HepG2 (cell line): ENCODE data around the gene SLC1A4. TPM values are rescaled to one million over a fixed set of nuclear protein-coding genes. Genes with fewer than 3 reads are reported as not detected.

ENCODE experiments used
- DPF2 ChIP-seq: sonication (generic); formaldehyde crosslinking; IDR thresholded peaks from 2 replicates; pipeline ENCODE4 v1.4.0; 2020; ENCODE audit warnings: mild to moderate bottlenecking, low read depth, missing genetic modification reagents, borderline replicate concordance
- EP300 ChIP-seq, 3 experiments: sonication (generic) in 1 of 3; formaldehyde crosslinking in 1 of 3; IDR thresholded peaks; 2 replicates each; pipeline versions ENCODE4 v1.5.1 to v1.6.1; 2011 to 2020; ENCODE audit warnings: low read depth in 2 of 3, low read length in 2 of 3, borderline replicate concordance in 1 of 3, improper control_type of control experiment in 1 of 3, mild to moderate bottlenecking in 1 of 3, missing genetic modification reagents in 1 of 3, moderate library complexity in 1 of 3
- FOXA1 ChIP-seq, 2 experiments: fragments of 450-650 bp in 1 of 2; sonication (generic) in 1 of 2; formaldehyde crosslinking in 1 of 2; IDR thresholded peaks; 2 replicates each; pipeline versions ENCODE4 v1.4.0 to v1.6.1; 2016 to 2020; ENCODE audit warnings: missing genetic modification reagents in 1 of 2
- FOXA3 ChIP-seq: IDR thresholded peaks from 2 replicates; pipeline ENCODE4 v1.6.1; 2016; ENCODE audit warnings: missing genetic modification reagents, missing compliant biosample characterization
- HMG20A ChIP-seq: IDR thresholded peaks from 2 replicates; pipeline ENCODE4 v1.6.1; 2016; ENCODE audit warnings: borderline replicate concordance
- HNRNPL ChIP-seq: fragments of 200-400 bp; formaldehyde crosslinking; IDR thresholded peaks from 2 replicates; pipeline ENCODE4 v1.6.1; 2017; ENCODE audit warnings: mild to moderate bottlenecking, low read depth, low read length
- MAFK ChIP-seq, 2 experiments: IDR thresholded peaks in 1 of 2; conservative IDR thresholded peaks in 1 of 2; 2 replicates each; pipeline ENCODE4 v1.6.1; 2011; ENCODE audit warnings: improper control_type of control experiment in 2 of 2, low read length in 2 of 2
- NFE2L2 ChIP-seq: fragments of 150-350 bp; IDR thresholded peaks from 2 replicates; pipeline ENCODE4 v1.6.1; 2014; ENCODE audit warnings: low read length
- NONO ChIP-seq, 2 experiments: fragments of 450-650 bp in 1 of 2; sonication (generic) in 1 of 2; formaldehyde crosslinking in 1 of 2; IDR thresholded peaks in 1 of 2; conservative IDR thresholded peaks in 1 of 2; 2 replicates each; pipeline versions ENCODE4 v1.6.1 to v1.8.0; 2017 to 2022; ENCODE audit warnings: mild to moderate bottlenecking in 1 of 2, missing genetic modification reagents in 1 of 2, moderate library complexity in 1 of 2
- RARA ChIP-seq: IDR thresholded peaks from 2 replicates; pipeline ENCODE4 v1.6.1; 2016; ENCODE audit warnings: missing genetic modification reagents, missing compliant biosample characterization
- RARG ChIP-seq: sonication (generic); formaldehyde crosslinking; IDR thresholded peaks from 2 replicates; pipeline ENCODE4 v1.4.0; 2020; ENCODE audit warnings: low read depth, mild to moderate bottlenecking, missing genetic modification reagents
- SETDB1 ChIP-seq: sonication (generic); formaldehyde crosslinking; IDR thresholded peaks from 2 replicates; pipeline ENCODE4 v1.5.1; 2020; ENCODE audit warnings: missing genetic modification reagents, mild to moderate bottlenecking, borderline replicate concordance
- SIX4 ChIP-seq: sonication (generic); formaldehyde crosslinking; IDR thresholded peaks from 2 replicates; pipeline ENCODE4 v1.4.0; 2020; ENCODE audit warnings: missing genetic modification reagents
- SKI ChIP-seq: fragments of 450-650 bp; IDR thresholded peaks from one replicate; pipeline ENCODE4 v1.6.1; 2018; ENCODE audit warnings: mild to moderate bottlenecking; ENCODE audit not compliant: partially characterized antibody
- SOX5 ChIP-seq: IDR thresholded peaks from 2 replicates; pipeline ENCODE4 v1.6.1; 2016; ENCODE audit warnings: borderline replicate concordance
- TBX2 ChIP-seq: sonication (generic); formaldehyde crosslinking; IDR thresholded peaks from 2 replicates; pipeline ENCODE4 v1.5.0; 2020; ENCODE audit warnings: missing genetic modification reagents, mild to moderate bottlenecking, borderline replicate concordance
- TEAD3 ChIP-seq: optimal IDR thresholded peaks from 2 replicates; pipeline ENCODE3; 2016; ENCODE audit warnings: borderline replicate concordance
- ZNF10 ChIP-seq: sonication (generic); formaldehyde crosslinking; IDR thresholded peaks from 2 replicates; pipeline ENCODE4 v1.4.0; 2020; ENCODE audit warnings: mild to moderate bottlenecking, low read depth, missing genetic modification reagents, borderline replicate concordance
- ZNF224 ChIP-seq: sonication (generic); formaldehyde crosslinking; IDR thresholded peaks from 2 replicates; pipeline ENCODE4 v1.5.0; 2020; ENCODE audit warnings: mild to moderate bottlenecking, missing genetic modification reagents
- ZNF263 ChIP-seq: sonication (generic); formaldehyde crosslinking; IDR thresholded peaks from 2 replicates; pipeline ENCODE4 v1.4.0; 2020; ENCODE audit warnings: missing genetic modification reagents
- ZNF652 ChIP-seq: IDR thresholded peaks from 2 replicates; pipeline ENCODE4 v1.6.1; 2016; ENCODE audit warnings: low read depth, borderline replicate concordance
- polyA plus RNA-seq, 8 experiments: library from polyadenylated mRNA; depleted of rRNA in 3 of 8; stranded (reverse) in 7 of 8; unstranded in 1 of 8; fragments of >200 nt; fragmentation: Illumina TruSeq in 4 of 8; extraction: Trizol in 4 of 8; gene quantifications; 2 replicates each; pipeline versions ENCODE4 v1.2.1 to v1.2.3, GENCODE V29; 2011 to 2016; ENCODE audit warnings: low read depth in 4 of 8, missing spikeins in 1 of 8, mixed read lengths in 1 of 8; ENCODE audit not compliant: insufficient read depth in 1 of 8
- total RNA-seq, 5 experiments: library from RNA; depleted of rRNA; stranded (reverse); fragments of >200 nt; fragmentation: Illumina TruSeq; extraction: Trizol; gene quantifications; 2 replicates each; pipeline ENCODE4 v1.2.3, GENCODE V29; 2016; ENCODE audit warnings: low read depth in 1 of 5
- TF ChIP-seq, protein P1 (sequence below), 2 experiments: sonication (generic) in 1 of 2; formaldehyde crosslinking in 1 of 2; IDR thresholded peaks; 2 replicates each; pipeline versions ENCODE4 v1.5.1 to v1.6.1; 2011 to 2020; ENCODE audit warnings: borderline replicate concordance in 1 of 2, low read depth in 1 of 2, low read length in 1 of 2, mild to moderate bottlenecking in 1 of 2, missing genetic modification reagents in 1 of 2, moderate library complexity in 1 of 2
- TF ChIP-seq, protein P2 (sequence below): sonication (generic); formaldehyde crosslinking; IDR thresholded peaks from 2 replicates; pipeline ENCODE4 v1.4.0; 2020; ENCODE audit warnings: missing genetic modification reagents

Gene SLC1A4
- total and polyA plus RNA-seq, 2 of the 13 experiments (the other 11 are each of a cell fraction or from before 2014, with no cell fraction given), result 21.0 to 39.6 TPM

DNA sequence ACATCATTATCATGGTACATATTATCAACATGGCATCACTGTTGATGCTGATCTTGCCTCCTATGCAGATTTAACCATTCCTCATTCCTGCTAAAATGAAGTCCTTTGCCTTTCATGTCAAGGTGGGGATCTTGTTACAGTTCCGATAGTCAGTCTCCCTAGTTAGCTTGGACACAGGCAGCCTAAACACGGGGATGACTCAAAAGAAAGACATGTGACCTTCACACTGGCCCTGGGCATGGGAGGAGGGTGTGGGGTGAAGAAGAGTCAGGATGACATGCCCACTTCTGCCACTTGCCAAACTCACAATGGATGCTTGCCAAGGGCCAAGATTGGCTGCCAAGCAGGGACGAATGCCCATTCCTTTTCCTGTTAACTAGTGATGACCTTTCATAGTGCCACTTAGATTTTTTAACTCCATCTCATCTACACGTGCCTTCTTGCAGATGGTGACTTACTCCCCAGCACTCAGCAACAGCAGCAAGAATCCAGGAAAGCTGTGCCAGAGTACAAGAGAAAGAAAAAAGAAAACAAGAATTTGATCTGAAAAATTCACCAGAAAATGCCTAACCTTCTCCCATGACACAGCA lies 13.9 kb upstream of the SLC1A4 start (continued):
- TF ChIP-seq MAFK (conservative IDR thresholded peaks at IDR 0.05 in 1 of 2, IDR thresholded peaks at IDR 0.05 in 1 of 2; ENCODE audit: low read length in 2 of 2) (0 out of 4 replicates have a peak, but pooled peaks of 1 of the 2 experiments have one; percentile 22), ZNF652 (no peak), SIX4 (CRISPR knock-in tag) (peak; percentile 91), SKI (peak; percentile 33), ZNF263 (CRISPR knock-in tag) (peak; percentile 88), FOXA3 (peak; percentile 73), HMG20A (CRISPR knock-in tag) (peak; percentile 75; the same call in 1 of the 2 replicates), DPF2 (CRISPR knock-in tag) (0 out of 2 replicates have a peak, but pooled peaks have one; percentile 27), FOXA1 (IDR thresholded peaks at IDR 0.05) (no peak), FOXA1 (CRISPR knock-in tag; IDR thresholded peaks at IDR 0.05) (peak; percentile 43), NFE2L2 (peak; percentile 3; the same call in 1 of the 2 replicates), HNRNPL (peak; percentile 77; the same call in 1 of the 2 replicates), TBX2 (peak; percentile 64; the same call in 1 of the 2 replicates), SETDB1 (no peak), ZNF10 (CRISPR knock-in tag) (no peak), RARG (CRISPR knock-in tag) (no peak), RARA (CRISPR knock-in tag) (peak; percentile 72; the same call in 1 of the 2 replicates), EP300 (IDR thresholded peaks at IDR 0.05; ENCODE audit: low read depth in 2 of 2, low read length in 2 of 2) (peak in 1 of 2 experiments; percentile 61; a peak in 2 of 4 replicates), EP300 (CRISPR knock-in tag; IDR thresholded peaks at IDR 0.05; ENCODE audit: borderline replicate concordance) (0 out of 2 replicates have a peak, but pooled peaks have one; percentile 51), ZNF224 (CRISPR knock-in tag) (no peak), TEAD3 (CRISPR knock-in tag) (peak; percentile 88), NONO (IDR thresholded peaks at IDR 0.05) (no peak), NONO (CRISPR knock-in tag; conservative IDR thresholded peaks at IDR 0.05) (no peak), SOX5 (CRISPR knock-in tag) (peak; percentile 46; the same call in 1 of the 2 replicates)
- TF ChIP-seq, protein P1, sequence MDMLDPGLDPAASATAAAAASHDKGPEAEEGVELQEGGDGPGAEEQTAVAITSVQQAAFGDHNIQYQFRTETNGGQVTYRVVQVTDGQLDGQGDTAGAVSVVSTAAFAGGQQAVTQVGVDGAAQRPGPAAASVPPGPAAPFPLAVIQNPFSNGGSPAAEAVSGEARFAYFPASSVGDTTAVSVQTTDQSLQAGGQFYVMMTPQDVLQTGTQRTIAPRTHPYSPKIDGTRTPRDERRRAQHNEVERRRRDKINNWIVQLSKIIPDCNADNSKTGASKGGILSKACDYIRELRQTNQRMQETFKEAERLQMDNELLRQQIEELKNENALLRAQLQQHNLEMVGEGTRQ (IDR thresholded peaks at IDR 0.05; ENCODE audit: low read depth, low read length), result peak; percentile 9; the same call in 1 of the 2 replicates
- TF ChIP-seq, protein P1 (CRISPR knock-in tag; IDR thresholded peaks at IDR 0.05; ENCODE audit: borderline replicate concordance), result 0 out of 2 replicates have a peak, but pooled peaks have one; percentile 23
- TF ChIP-seq, protein P2, sequence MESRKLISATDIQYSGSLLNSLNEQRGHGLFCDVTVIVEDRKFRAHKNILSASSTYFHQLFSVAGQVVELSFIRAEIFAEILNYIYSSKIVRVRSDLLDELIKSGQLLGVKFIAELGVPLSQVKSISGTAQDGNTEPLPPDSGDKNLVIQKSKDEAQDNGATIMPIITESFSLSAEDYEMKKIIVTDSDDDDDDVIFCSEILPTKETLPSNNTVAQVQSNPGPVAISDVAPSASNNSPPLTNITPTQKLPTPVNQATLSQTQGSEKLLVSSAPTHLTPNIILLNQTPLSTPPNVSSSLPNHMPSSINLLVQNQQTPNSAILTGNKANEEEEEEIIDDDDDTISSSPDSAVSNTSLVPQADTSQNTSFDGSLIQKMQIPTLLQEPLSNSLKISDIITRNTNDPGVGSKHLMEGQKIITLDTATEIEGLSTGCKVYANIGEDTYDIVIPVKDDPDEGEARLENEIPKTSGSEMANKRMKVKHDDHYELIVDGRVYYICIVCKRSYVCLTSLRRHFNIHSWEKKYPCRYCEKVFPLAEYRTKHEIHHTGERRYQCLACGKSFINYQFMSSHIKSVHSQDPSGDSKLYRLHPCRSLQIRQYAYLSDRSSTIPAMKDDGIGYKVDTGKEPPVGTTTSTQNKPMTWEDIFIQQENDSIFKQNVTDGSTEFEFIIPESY, result 0 out of 2 replicates have a peak, but pooled peaks have one; percentile 8
